Measurements from ENCODE around the gene LRGUK.

GRCh38 chr7:134105841-134106240 lies 21.3 kb upstream of the LRGUK start:
- no peak for TF ChIP-seq EZH2 (IDR thresholded peaks at IDR 0.05; ENCODE audit: low read depth, unreplicated experiment)
- no peak for TF ChIP-seq POLR2AphosphoS5 (IDR thresholded peaks at IDR 0.05; ENCODE audit: low read depth)
- TF ChIP-seq CTCF (conservative IDR thresholded peaks at IDR 0.05; ENCODE audit: low read depth in 2 of 2): no peak
- TF ChIP-seq ZNF114 (CRISPR knock-in tag; IDR thresholded peaks at IDR 0.05): no peak
- no peak for TF ChIP-seq EZH2phosphoT487 (IDR thresholded peaks at IDR 0.05; ENCODE audit: unreplicated experiment)
